Upper lobe of left lung (tissue), 6 donors: ENCODE measurements around the gene S1PR4. TPM values are rescaled to one million over a fixed set of nuclear protein-coding genes. Genes with fewer than 3 reads are reported as not detected.

Source experiments
- ATAC-seq, 2 donors: fragments of 200-7000 bp; cut with Tn5 transposase; one replicate each; pipeline ENCODE4 v1.9.1; 2022; ENCODE audit warnings: mild to moderate bottlenecking in 2 of 2, moderate library complexity in 2 of 2; ENCODE audit not compliant: low FRiP score in 2 of 2
- DNase-seq, 2 donors: peaks; one replicate each; pipeline ENCODE4 v3.0.0-alpha.2; 2019 to 2020
- H3K27ac ChIP-seq, 4 donors: fragments of 200-600 bp; sonication (generic); one replicate each; pipeline ENCODE4 v1.5.1; 2016 to 2019
- H3K27me3 ChIP-seq, 4 donors: fragments of 200-600 bp; sonication (generic); one replicate each; pipeline ENCODE4 v1.5.1; 2017 to 2019
- H3K36me3 ChIP-seq, 4 donors: fragments of 200-600 bp; sonication (generic); one replicate each; pipeline ENCODE4 v1.5.1; 2016 to 2019
- H3K4me1 ChIP-seq, 4 donors: fragments of 200-600 bp; sonication (generic); one replicate each; pipeline ENCODE4 v1.5.1; 2018 to 2019
- H3K4me3 ChIP-seq, 4 donors: fragments of 200-600 bp; sonication (generic); one replicate each; pipeline ENCODE4 v1.5.1; 2017 to 2019; ENCODE audit warnings: mild to moderate bottlenecking in 2 of 4, moderate library complexity in 1 of 4
- H3K9me3 ChIP-seq, 4 donors: fragments of 200-600 bp; sonication (generic); one replicate each; pipeline ENCODE4 v1.5.1; 2018 to 2019
- CTCF ChIP-seq, 6 experiments: fragments of 450-650 bp in 4 of 6; fragments of 200-600 bp in 2 of 6; sonication (generic) in 2 of 6; IDR thresholded peaks; one replicate each; pipeline ENCODE4 v1.5.1; 2016 to 2019; ENCODE audit warnings: antibody characterized with exemption in 6 of 6
- EP300 ChIP-seq, 4 donors: sonication (generic); formaldehyde crosslinking; IDR thresholded peaks; one replicate each; pipeline ENCODE4 v1.5.1; 2017; ENCODE audit warnings: antibody characterized with exemption in 4 of 4, control low read depth in 2 of 4
- POLR2A ChIP-seq, 4 donors: fragments of 450-650 bp; IDR thresholded peaks; one replicate each; pipeline ENCODE4 v1.5.1; 2016 to 2017; ENCODE audit warnings: antibody characterized with exemption in 4 of 4, mild to moderate bottlenecking in 2 of 4
- POLR2AphosphoS5 ChIP-seq, 2 donors: sonication (generic); formaldehyde crosslinking; IDR thresholded peaks; one replicate each; pipeline ENCODE4 v1.5.1; 2017; ENCODE audit warnings: antibody characterized with exemption in 2 of 2
- WGBS, 2 donors: methylation state at CpG; one replicate each; pipeline ENCODE4 v1.1.5; 2017 to 2018; 5-methylcytosine and 5-hydroxymethylcytosine counted together
- total RNA-seq, 6 donors: library from RNA; depleted of rRNA in 4 of 6; stranded (reverse); fragments of >200 nt in 4 of 6; gene quantifications; one replicate each; pipeline versions ENCODE4 v1.1.0 to v1.2.1, GENCODE V29; 2016 to 2021
- donor health status: DM: no; HTN: no; CAD: no; lungs with moderate emphysema.
- donor health status: DM: no; HTN: yes; CAD: no; lungs with severe emphysema.

S1PR4 gene
- total RNA-seq, 6 donors from 2014 or later = 19.1 to 41.6 (median 33.7) TPM

- DNase-seq (peak in 1 of 2 donors; percentile 72), ATAC-seq (no peak)
- no peaks in the 10 kb centered on the region for H3K9me3 ChIP-seq
- TF ChIP-seq POLR2A (IDR thresholded peaks at IDR 0.05) (no peak), CTCF (IDR thresholded peaks at IDR 0.05) (no peak), EP300 (IDR thresholded peaks at IDR 0.05) (no peak), POLR2AphosphoS5 (IDR thresholded peaks at IDR 0.05) (no peak)
- no peak overlapping the region for H3K27ac ChIP-seq
- peaks cover 3 to 54% (median 50%) of the 10 kb centered on the region in 4 donors for H3K36me3 ChIP-seq
- H3K27me3 ChIP-seq = no peaks in the 10 kb centered on the region
- WGBS, 2 donors = 90 to 91% methylated on average over 15 to 29 of the region's 33 CpGs
- H3K4me3 ChIP-seq = no peak overlapping the region
- no peaks in the 10 kb centered on the region for H3K4me1 ChIP-seq
Measured at GRCh38 chr19:3208317-3209207, 30.0 kb downstream of the S1PR4 start.

- Histone ChIP-seq H3K9me3 (no peaks in the 10 kb centered on the region), H3K4me1 (no peaks in the 10 kb centered on the region), H3K27me3 (no peaks in the 10 kb centered on the region), H3K4me3 (no peak overlapping the region), H3K36me3 (peaks cover 3 to 35% (median 31%) of the 10 kb centered on the region in 4 donors), H3K27ac (no peak overlapping the region)
- WGBS, 2 donors = 45 to 47% methylated on average over 16 to 20 of the region's 20 CpGs
- peak; percentile 73 to 81 for DNase-seq
- peak; percentile 53 to 78 (median 72) for TF ChIP-seq CTCF (IDR thresholded peaks at IDR 0.05)
- TF ChIP-seq POLR2A (IDR thresholded peaks at IDR 0.05) = no peak
- ATAC-seq = peak; percentile 71 to 80
Measured at GRCh38 chr19:3210347-3211017, 31.9 kb downstream of the S1PR4 start.

- no peaks in the 10 kb centered on the region for H3K4me1 ChIP-seq
- WGBS, 2 donors = 38 to 59% methylated on average over 6 to 12 of the region's 12 CpGs
- H3K27ac ChIP-seq = no peak overlapping the region
- H3K36me3 ChIP-seq = peaks cover 3 to 28% (median 24%) of the 10 kb centered on the region in 4 donors
- no peaks in the 10 kb centered on the region for H3K9me3 ChIP-seq
- no peak for ATAC-seq
- DNase-seq = no peak
- H3K4me3 ChIP-seq = no peak overlapping the region
- no peaks in the 10 kb centered on the region for H3K27me3 ChIP-seq
- TF ChIP-seq POLR2AphosphoS5 (IDR thresholded peaks at IDR 0.05) (no peak), CTCF (IDR thresholded peaks at IDR 0.05) (no peak), POLR2A (IDR thresholded peaks at IDR 0.05) (no peak), EP300 (IDR thresholded peaks at IDR 0.05) (no peak)
Measured at GRCh38 chr19:3211191-3211590, 32.6 kb downstream of the S1PR4 start.

GRCh38 chr19:3213159-3213558 lies 34.6 kb downstream of the S1PR4 start:
- TF ChIP-seq POLR2A (IDR thresholded peaks at IDR 0.05) (no peak), CTCF (IDR thresholded peaks at IDR 0.05) (no peak), EP300 (IDR thresholded peaks at IDR 0.05) (no peak), POLR2AphosphoS5 (IDR thresholded peaks at IDR 0.05) (no peak)
- WGBS, 2 donors = 92 to 96% methylated on average over 7 of the region's 7 CpGs
- DNase-seq (no peak), ATAC-seq (no peak)
- Histone ChIP-seq H3K4me3 (no peak overlapping the region), H3K36me3 (peaks cover under 1 to 8% (median 5%) of the 10 kb centered on the region in 4 donors), H3K27ac (no peak overlapping the region), H3K4me1 (no peaks in the 10 kb centered on the region), H3K9me3 (no peaks in the 10 kb centered on the region), H3K27me3 (no peaks in the 10 kb centered on the region)
